Body of pancreas (tissue), 4 donors: ENCODE results near the gene NGDN. TPM values are rescaled to one million over a fixed set of nuclear protein-coding genes. Genes with fewer than 3 reads are reported as not detected.

ENCODE experiments used
- ATAC-seq: fragments of 150-250 bp; one replicate; pipeline ENCODE4 v1.9.1; 2016
- DNase-seq, 4 donors: peaks; one replicate each; pipeline ENCODE4 v3.0.0-alpha.2; 2019
- H3K27ac ChIP-seq, 4 donors: fragments of 200-600 bp; sonication (generic); 1 replicate in 3 of 4; 2 replicates in 1 of 4; pipeline versions ENCODE4 v1.5.1 to v1.6.1; 2016 to 2019; ENCODE audit warnings: mild to moderate bottlenecking in 1 of 4, mixed read lengths in 1 of 4, moderate library complexity in 1 of 4
- H3K27me3 ChIP-seq, 2 donors: fragments of 200-600 bp; sonication (generic); one replicate each; pipeline ENCODE4 v1.6.0; 2016; ENCODE audit warnings: mild to moderate bottlenecking in 1 of 2
- H3K36me3 ChIP-seq, 2 donors: fragments of 200-600 bp; sonication (generic); replicated peaks in 1 of 2; 2 replicates each; pipeline ENCODE4 v1.5.1; 2016; ENCODE audit warnings: low read depth in 2 of 2; ENCODE audit not compliant: insufficient read depth in 1 of 2
- H3K4me1 ChIP-seq: fragments of 200-600 bp; sonication (generic); one replicate; pipeline ENCODE4 v1.6.0; 2016
- H3K4me3 ChIP-seq, 2 donors: fragments of 200-600 bp; sonication (generic); 1 replicate in 1 of 2; 2 replicates in 1 of 2; pipeline ENCODE4 v1.5.1; 2016 to 2019
- H3K9me3 ChIP-seq, 3 donors: fragments of 200-600 bp; sonication (generic); 1 replicate in 2 of 3; 2 replicates in 1 of 3; pipeline ENCODE4 v1.5.1; 2016
- CTCF ChIP-seq, 7 experiments: fragments of 450-650 bp in 4 of 7; fragments of 200-600 bp in 3 of 7; sonication (generic) in 3 of 7; IDR thresholded peaks; one replicate each; pipeline ENCODE4 v1.5.1; 2016 to 2019; ENCODE audit warnings: antibody characterized with exemption in 7 of 7
- POLR2A ChIP-seq, 3 donors: fragments of 450-650 bp; IDR thresholded peaks; one replicate each; pipeline ENCODE4 v1.6.1; 2016; ENCODE audit warnings: antibody characterized with exemption in 3 of 3, mild to moderate bottlenecking in 2 of 3
- WGBS, 2 donors: methylation state at CpG; one replicate each; pipeline ENCODE4 v1.1.5; 2017; 5-methylcytosine and 5-hydroxymethylcytosine counted together
- intact Hi-C: fragments of 100-400 bp; cut with DNase I; formaldehyde crosslinking; loops from one replicate; pipeline ENCODE4 v1.15.1; 2023
- total RNA-seq, 2 donors: library from RNA; depleted of rRNA; stranded (reverse); fragments of >200 nt; gene quantifications; one replicate each; pipeline ENCODE4 v1.1.0, GENCODE V29; 2016

NGDN gene
- total RNA-seq, 2 donors from 2014 or later, result 29.0 to 31.6 TPM

- intact Hi-C loops, result no loop called here
These were observed 4.8 kb upstream of the NGDN start for GRCh38 chr14:23464700-23465099.

GRCh38 chr14:23465261-23465660 lies 4.2 kb upstream of the NGDN start:
- TF ChIP-seq POLR2A (IDR thresholded peaks at IDR 0.05) (no peak), CTCF (IDR thresholded peaks at IDR 0.05) (no peak)
- WGBS, 2 donors, result 62 to 73% methylated on average over 3 of the region's 3 CpGs
- Histone ChIP-seq H3K27me3 (no peaks in the 10 kb centered on the region), H3K9me3 (no peaks in the 10 kb centered on the region), H3K4me3 (no peak overlapping the region), H3K4me1 (peaks cover 4% of the 10 kb centered on the region), H3K27ac (no peak overlapping the region), H3K36me3 (no peaks in the 10 kb centered on the region)
- intact Hi-C loops, result no loop called here
- DNase-seq, result no peak
- ATAC-seq, result no peak

More at GRCh38 chr14:23464700-23465099, 4.8 kb upstream of the NGDN start:
- H3K4me1 ChIP-seq, result no peaks in the 10 kb centered on the region
- H3K27me3 ChIP-seq, result no peaks in the 10 kb centered on the region
- H3K27ac ChIP-seq, result no peak overlapping the region
- no peak overlapping the region for H3K4me3 ChIP-seq
- TF ChIP-seq CTCF (IDR thresholded peaks at IDR 0.05) (no peak), POLR2A (IDR thresholded peaks at IDR 0.05) (no peak)
- no peaks in the 10 kb centered on the region for H3K9me3 ChIP-seq
- ATAC-seq (no peak), DNase-seq (no peak)
- no peaks in the 10 kb centered on the region for H3K36me3 ChIP-seq

GRCh38 chr14:23468704-23469126 lies 788 bp upstream of the NGDN start:
- peak; percentile 0 for ATAC-seq
- 67 to 69% methylated on average over 14 to 15 of the region's 15 CpGs for WGBS, 2 donors
- H3K9me3 ChIP-seq, result no peaks in the 10 kb centered on the region
- DNase-seq, result no peak
- H3K4me3 ChIP-seq, result no peak overlapping the region
- intact Hi-C loops, result no loop called here
- H3K36me3 ChIP-seq, result peaks cover 0 to 4% of the 10 kb centered on the region in 2 donors
- H3K27ac ChIP-seq, result peak overlapping the region; percentile 22 to 80 (median 66)
- no peaks in the 10 kb centered on the region for H3K27me3 ChIP-seq
- TF ChIP-seq POLR2A (IDR thresholded peaks at IDR 0.05), result no peak
- no peak for TF ChIP-seq CTCF (IDR thresholded peaks at IDR 0.05)
- H3K4me1 ChIP-seq, result peaks cover 7% of the 10 kb centered on the region

- Histone ChIP-seq H3K27ac (peak overlapping the region in 3 of 4 donors; percentile 57 to 80 (median 73)), H3K4me1 (peaks cover 7% of the 10 kb centered on the region), H3K4me3 (peak overlapping the region; percentile 49 to 92), H3K36me3 (peaks cover 0 to 13% of the 10 kb centered on the region in 2 donors), H3K27me3 (no peaks in the 10 kb centered on the region), H3K9me3 (no peaks in the 10 kb centered on the region)
- no peak for ATAC-seq
- DNase-seq, result no peak
- 1% methylated on average over 10 to 11 of the region's 11 CpGs for whole genome bisulfite sequencing, 2 donors
- intact Hi-C loops, result loop anchor here (5.0 kb wide), 1 partner anchor 87 kb away; the partner anchor contains the start of gene THTPA
- TF ChIP-seq CTCF (IDR thresholded peaks at IDR 0.05) (no peak), POLR2A (IDR thresholded peaks at IDR 0.05) (no peak)
These were observed 452 bp downstream of the NGDN start for GRCh38 chr14:23469906-23470403.

GRCh38 chr14:23470947-23471346 lies 1.4 kb downstream of the NGDN start:
- DNase-seq (no peak), ATAC-seq (no peak)
- H3K9me3 ChIP-seq, result no peaks in the 10 kb centered on the region
- 68 to 81% methylated on average over 1 of the region's 1 CpG for WGBS, 2 donors
- intact Hi-C loops, result loop anchor here (5.0 kb wide), 1 partner anchor 86 kb away; the partner anchor contains the start of gene THTPA
- no peaks in the 10 kb centered on the region for H3K27me3 ChIP-seq
- H3K4me3 ChIP-seq, result no peak overlapping the region
- H3K27ac ChIP-seq, result no peak overlapping the region
- H3K36me3 ChIP-seq, result peaks cover 3 to 22% of the 10 kb centered on the region in 2 donors
- H3K4me1 ChIP-seq, result peaks cover 7% of the 10 kb centered on the region
- TF ChIP-seq CTCF (IDR thresholded peaks at IDR 0.05), result no peak
- no peak for TF ChIP-seq POLR2A (IDR thresholded peaks at IDR 0.05)
